Spleen (tissue), 11 donors: ENCODE measurements around the gene MCC. TPM values are rescaled to one million over a fixed set of nuclear protein-coding genes. Genes with fewer than 3 reads are reported as not detected.

ENCODE experiments used
- DNase-seq: peaks from one replicate; pipeline ENCODE4 v3.0.0-alpha.2; 2020
- H3K27ac ChIP-seq, 8 donors: fragments of 200-600 bp; sonication (generic) in 7 of 8; 1 replicate in 4 of 8; 2 replicates in 4 of 8; pipeline versions ENCODE4 v1.5.0 to v1.8.0; 2016 to 2021; ENCODE audit warnings: inconsistent platforms in 4 of 8, mild to moderate bottlenecking in 4 of 8, moderate library complexity in 1 of 8
- H3K27me3 ChIP-seq, 7 donors: fragments of 200-600 bp; sonication (generic) in 6 of 7; replicated peaks in 1 of 7; 1 replicate in 4 of 7; 2 replicates in 3 of 7; pipeline versions ENCODE4 v1.5.0 to v1.8.0; 2016 to 2021; ENCODE audit warnings: inconsistent platforms in 3 of 7, mild to moderate bottlenecking in 1 of 7
- H3K36me3 ChIP-seq, 6 donors: fragments of 200-600 bp; sonication (generic) in 5 of 6; 1 replicate in 4 of 6; 2 replicates in 2 of 6; pipeline versions ENCODE4 v1.5.0 to v1.8.0; 2016 to 2021; ENCODE audit warnings: inconsistent platforms in 2 of 6
- H3K4me1 ChIP-seq, 6 donors: fragments of 200-600 bp; sonication (generic) in 5 of 6; 1 replicate in 3 of 6; 2 replicates in 3 of 6; pipeline versions ENCODE4 v1.5.0 to v1.8.0; 2016 to 2021; ENCODE audit warnings: inconsistent platforms in 3 of 6
- H3K4me3 ChIP-seq, 8 donors: fragments of 200-600 bp; sonication (generic) in 7 of 8; 1 replicate in 4 of 8; 2 replicates in 4 of 8; pipeline versions ENCODE4 v1.5.0 to v1.8.0; 2016 to 2021; ENCODE audit warnings: inconsistent platforms in 4 of 8, mild to moderate bottlenecking in 4 of 8, moderate library complexity in 2 of 8
- H3K9me3 ChIP-seq, 8 donors: fragments of 200-600 bp; sonication (generic) in 7 of 8; 1 replicate in 4 of 8; 2 replicates in 4 of 8; pipeline versions ENCODE4 v1.5.0 to v1.8.0; 2016 to 2021; ENCODE audit warnings: inconsistent platforms in 4 of 8
- CTCF ChIP-seq, 11 experiments: fragments of 200-600 bp in 7 of 11; fragments of 450-650 bp in 4 of 11; sonication (generic) in 4 of 11; IDR thresholded peaks in 8 of 11; conservative IDR thresholded peaks in 3 of 11; 1 replicate in 7 of 11; 2 replicates in 4 of 11; pipeline versions ENCODE4 v1.4.0 to v1.8.0; 2016 to 2021; ENCODE audit warnings: antibody characterized with exemption in 11 of 11, inconsistent platforms in 4 of 11, mild to moderate bottlenecking in 1 of 11
- POLR2A ChIP-seq, 3 donors: fragments of 450-650 bp; IDR thresholded peaks; one replicate each; pipeline ENCODE4 v1.5.1; 2017; ENCODE audit warnings: antibody characterized with exemption in 3 of 3, mild to moderate bottlenecking in 1 of 3
- POLR2AphosphoS5 ChIP-seq, 3 donors: sonication (generic); formaldehyde crosslinking; IDR thresholded peaks; one replicate each; pipeline ENCODE4 v1.5.1; 2017; ENCODE audit warnings: antibody characterized with exemption in 3 of 3
- WGBS, 5 donors: extraction: QIAGEN DNeasy Blood & Tissue Kit in 3 of 5; methylation state at CpG; one replicate each; pipeline versions ENCODE4 v1.1.5 to v1.1.7; 2013 to 2018; 5-methylcytosine and 5-hydroxymethylcytosine counted together
- intact Hi-C: fragments of 100-400 bp; cut with DNase I; formaldehyde crosslinking; loops from one replicate; pipeline ENCODE4 v1.15.0; 2023; ENCODE audit warnings: low total_unique reads
- polyA plus RNA-seq, 3 donors: library from polyadenylated mRNA; stranded (reverse); fragments of 200-250 nt; gene quantifications; one replicate each; pipeline ENCODE4 v1.2.1, GENCODE V29; 2013
- total RNA-seq, 7 donors: library from RNA; depleted of rRNA in 3 of 7; stranded (reverse); fragments of >200 nt in 3 of 7; fragmentation: NEBNext Ultra II Directional in 4 of 7; extraction: Animal tissue kit (Norgen Biotek cat#: 25700) in 4 of 7; gene quantifications; one replicate each; pipeline versions ENCODE4 v1.1.0 to v1.2.1, GENCODE V29; 2016 to 2021
- donor health status: healthy with polysubstance abuse.
- donor health status: DM: no; HTN: no; CAD: no; lungs with moderate emphysema.
- donor health status: DM: no; HTN: no; CAD: no.
- donor health status: Bipolar disorder and iron deficiency.
- donor health status: healthy.
- donor health status: DM: no; HTN: no; CAD: no.
- donor health status: DM: yes; HTN: yes; CAD: no.

Gene MCC
- total and polyA plus RNA-seq, 10 donors: 1.3 to 32.8 (median 15.8) TPM

DNA sequence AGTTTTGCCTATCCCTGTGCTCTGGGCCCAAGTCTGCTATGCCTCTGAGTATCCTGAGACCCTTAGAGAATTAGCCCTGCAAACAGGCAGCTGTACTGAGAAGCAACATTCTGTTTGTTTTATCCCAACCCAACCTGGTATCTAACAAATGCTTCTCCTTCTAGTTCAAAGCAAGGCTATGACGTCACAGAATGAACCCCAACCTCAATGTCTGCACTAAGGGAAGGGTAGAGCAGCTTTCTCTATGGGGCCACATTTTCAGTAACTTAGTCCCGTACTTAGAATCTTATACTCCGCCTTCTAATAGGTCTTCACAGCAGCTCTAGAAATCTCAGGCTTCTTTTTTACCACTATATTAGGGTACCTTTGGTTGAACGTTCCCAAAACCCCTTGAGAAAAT, 223.1 kb downstream of the MCC start:
- no peak for DNase-seq
- 84 to 92% (median 88%) methylated on average over 4 of the region's 4 CpGs for WGBS, 5 donors
- intact Hi-C loops: no loop called here
- no peak overlapping the region for H3K4me3 ChIP-seq
- H3K27me3 ChIP-seq: no peaks in the 10 kb centered on the region
- peaks cover 0 to 11% (median 0%) of the 10 kb centered on the region in 6 donors for H3K4me1 ChIP-seq
- no peak overlapping the region for H3K27ac ChIP-seq
- TF ChIP-seq POLR2AphosphoS5 (IDR thresholded peaks at IDR 0.05): no peak
- no peak for TF ChIP-seq POLR2A (IDR thresholded peaks at IDR 0.05)
- no peak for TF ChIP-seq CTCF (IDR thresholded peaks at IDR 0.05 in 8 of 11, conservative IDR thresholded peaks at IDR 0.05 in 3 of 11)
- H3K9me3 ChIP-seq: no peaks in the 10 kb centered on the region
- no peaks in the 10 kb centered on the region for H3K36me3 ChIP-seq

- no peaks in the 10 kb centered on the region for H3K36me3 ChIP-seq
- H3K27me3 ChIP-seq: no peaks in the 10 kb centered on the region
- 78 to 89% (median 85%) methylated on average over 6 of the region's 6 CpGs for WGBS, 5 donors
- no peak overlapping the region for H3K27ac ChIP-seq
- peaks cover 0 to under 1% (median 0%) of the 10 kb centered on the region in 6 donors for H3K4me1 ChIP-seq
- no peak for DNase-seq
- H3K4me3 ChIP-seq: no peak overlapping the region
- intact Hi-C loops: no loop called here
- no peak for TF ChIP-seq POLR2A (IDR thresholded peaks at IDR 0.05)
- TF ChIP-seq POLR2AphosphoS5 (IDR thresholded peaks at IDR 0.05): no peak
- TF ChIP-seq CTCF (IDR thresholded peaks at IDR 0.05 in 8 of 11, conservative IDR thresholded peaks at IDR 0.05 in 3 of 11): no peak
- no peaks in the 10 kb centered on the region for H3K9me3 ChIP-seq
Measured at GRCh38 chr5:113264046-113264445, 224.2 kb downstream of the MCC start.

- Histone ChIP-seq H3K27ac (no peak overlapping the region), H3K4me3 (no peak overlapping the region), H3K9me3 (no peaks in the 10 kb centered on the region), H3K36me3 (no peaks in the 10 kb centered on the region), H3K4me1 (no peaks in the 10 kb centered on the region), H3K27me3 (no peaks in the 10 kb centered on the region)
- TF ChIP-seq POLR2A (IDR thresholded peaks at IDR 0.05): no peak
- TF ChIP-seq POLR2AphosphoS5 (IDR thresholded peaks at IDR 0.05): no peak
- TF ChIP-seq CTCF (IDR thresholded peaks at IDR 0.05 in 8 of 11, conservative IDR thresholded peaks at IDR 0.05 in 3 of 11): no peak
- intact Hi-C loops: no loop called here
- no peak for DNase-seq
- WGBS, 5 donors: 69 to 82% (median 79%) methylated on average over 3 of the region's 3 CpGs
Measured at GRCh38 chr5:113263545-113263944, 224.7 kb downstream of the MCC start.

- DNase-seq: no peak
- Histone ChIP-seq H3K27me3 (no peaks in the 10 kb centered on the region), H3K4me3 (no peak overlapping the region), H3K4me1 (no peaks in the 10 kb centered on the region), H3K9me3 (no peaks in the 10 kb centered on the region), H3K27ac (no peak overlapping the region), H3K36me3 (no peaks in the 10 kb centered on the region)
- intact Hi-C loops: no loop called here
- no peak for TF ChIP-seq POLR2A (IDR thresholded peaks at IDR 0.05)
- no peak for TF ChIP-seq POLR2AphosphoS5 (IDR thresholded peaks at IDR 0.05)
- no peak for TF ChIP-seq CTCF (IDR thresholded peaks at IDR 0.05 in 8 of 11, conservative IDR thresholded peaks at IDR 0.05 in 3 of 11)
- WGBS, 5 donors: 79 to 88% (median 82%) methylated on average over 3 of the region's 3 CpGs
Measured at GRCh38 chr5:113262674-113263073, 225.6 kb downstream of the MCC start.
